Mucosa of gallbladder (tissue), 1 donor: ENCODE results near the gene RNF26. TPM values are rescaled to one million over a fixed set of nuclear protein-coding genes. Genes with fewer than 3 reads are reported as not detected.
"Not testable (repeated sequence)": the region's sequence is repeated elsewhere in the genome, so short reads cannot be mapped to it uniquely, and the experiment has no call there.

Experiments
- DNase-seq: peaks from one replicate; pipeline ENCODE4 v3.0.0-alpha.2; 2020; ENCODE audit warnings: low spot score
- total RNA-seq: library from RNA; stranded (reverse); gene quantifications from one replicate; pipeline ENCODE4 v1.2.1, GENCODE V29; 2021
- donor health status: DM: no; HTN: no; CAD: no.

The RNF26 gene
- total RNA-seq, 1 donor from 2014 or later = 36.4 TPM

GRCh38 chr11:119371067-119371601 is 36.8 kb downstream of the RNF26 start:
- DNase-seq = no peak

- DNase-seq = no peak
Measured at GRCh38 chr11:119371778-119372182, 37.5 kb downstream of the RNF26 start.

DNA sequence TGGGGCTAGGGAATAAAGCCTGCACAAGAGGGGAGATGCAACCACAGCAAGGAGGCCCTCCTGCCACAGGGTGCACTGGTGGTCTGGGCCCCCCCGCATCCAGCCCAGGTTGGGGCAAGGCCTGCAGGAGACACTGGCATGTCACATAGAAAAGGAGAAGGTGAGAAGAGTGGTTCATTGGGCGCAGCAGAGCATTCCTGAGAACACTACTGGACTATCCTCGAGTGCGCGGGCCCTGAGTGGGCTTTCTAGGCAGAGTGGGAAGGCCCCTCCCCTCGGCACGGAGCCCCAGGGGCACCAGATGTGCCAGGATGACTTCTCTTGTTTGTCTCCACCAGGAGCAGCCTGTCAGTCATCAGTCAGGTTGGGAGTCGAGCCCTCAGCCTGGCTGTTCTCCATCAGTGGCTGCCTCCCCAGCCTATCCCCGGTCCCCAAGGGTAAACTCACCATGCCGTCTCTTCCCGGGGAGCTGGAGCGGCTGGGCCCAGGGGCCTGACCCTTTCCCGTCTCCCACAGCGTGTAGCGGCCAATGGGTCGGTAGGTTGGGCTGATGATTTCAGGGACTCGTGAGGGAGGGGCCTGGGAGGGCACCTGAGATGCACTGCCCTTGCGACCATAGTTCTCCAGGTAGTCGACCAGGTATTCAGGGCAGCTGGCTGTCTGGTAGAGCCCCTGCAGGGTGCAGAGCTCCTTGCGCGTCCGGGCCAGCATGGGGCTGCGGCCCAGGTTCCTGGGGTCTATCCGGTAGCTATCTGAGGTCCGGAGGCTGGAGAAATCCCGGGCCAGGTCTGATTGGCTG is 38.1 kb downstream of the RNF26 start:
- DNase-seq = no peak

DNA sequence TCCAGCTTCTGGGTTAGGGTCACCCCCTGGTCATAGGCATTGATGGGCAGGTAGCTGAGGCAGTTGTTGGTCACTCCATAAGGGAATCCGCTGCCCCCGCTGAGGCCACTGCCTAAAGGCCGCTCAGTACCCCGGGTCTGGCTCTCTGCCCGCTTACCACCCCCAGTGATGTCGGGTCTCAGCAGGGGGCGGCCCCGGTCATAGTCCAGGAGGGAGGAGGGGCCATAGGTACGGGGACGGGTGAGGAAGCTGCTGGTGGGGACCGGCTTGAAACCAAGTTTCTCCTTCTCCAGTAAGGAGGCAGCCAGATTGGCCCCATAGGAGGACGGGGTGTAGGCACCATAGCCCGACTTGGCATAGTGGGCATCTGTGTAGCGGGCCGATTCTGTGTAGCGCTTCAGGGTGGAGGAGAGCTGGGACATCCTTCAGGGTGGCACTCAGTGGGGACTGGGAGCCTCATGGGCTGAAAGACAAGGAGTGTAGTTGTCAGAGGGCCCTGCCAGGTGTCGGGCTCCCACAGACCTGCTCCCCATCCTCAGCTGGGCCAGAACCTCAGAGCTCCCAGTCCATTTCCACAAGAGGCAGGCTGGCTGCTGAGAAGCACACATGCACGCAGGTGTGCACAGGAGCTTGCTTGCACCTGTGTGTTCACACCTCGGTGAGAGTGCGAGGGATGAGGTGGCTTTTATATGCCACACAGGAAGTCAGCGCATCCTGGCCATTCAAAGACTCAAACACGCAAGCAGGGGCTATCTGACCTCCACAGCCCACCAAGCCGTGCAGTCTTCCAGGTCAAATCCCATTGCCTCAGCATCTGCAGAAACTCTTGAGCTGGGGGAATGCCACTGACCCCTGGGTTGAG is 39.0 kb downstream of the RNF26 start:
- no peak for DNase-seq

DNA sequence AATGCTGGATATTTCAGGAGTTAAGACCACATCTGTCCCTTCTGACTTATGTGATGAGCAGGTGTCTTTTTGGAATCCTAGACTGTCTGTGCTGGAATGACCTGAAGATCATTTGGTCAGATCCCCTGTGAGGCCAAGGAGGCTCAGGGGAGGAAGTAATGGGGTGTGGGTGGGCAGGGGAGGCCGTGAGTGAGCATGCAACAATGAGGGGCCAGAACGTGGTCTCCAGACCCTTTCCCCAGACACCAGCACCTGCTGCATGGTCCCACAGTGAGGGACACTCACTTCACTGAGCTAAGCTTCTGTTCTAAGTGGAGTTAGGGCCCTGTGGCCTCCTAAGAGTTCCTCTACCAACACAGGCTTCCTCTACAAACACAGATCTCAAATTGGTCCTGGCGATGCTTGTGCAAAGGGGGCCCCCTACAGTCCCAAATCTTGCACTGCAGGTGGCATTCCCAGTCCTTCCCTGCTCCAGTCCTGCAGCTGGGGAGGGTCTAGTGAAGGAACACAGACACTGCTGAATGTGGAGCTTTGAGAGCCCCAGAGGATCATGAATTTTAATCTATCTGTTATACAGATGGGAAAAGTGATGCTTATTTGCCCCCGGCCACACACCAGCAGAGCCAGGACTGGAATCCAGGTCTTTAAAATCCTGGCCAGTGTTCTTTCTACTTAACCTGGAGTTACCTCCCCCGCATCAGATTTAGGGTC is 39.7 kb downstream of the RNF26 start:
- DNase-seq = peak; percentile 77

DNA sequence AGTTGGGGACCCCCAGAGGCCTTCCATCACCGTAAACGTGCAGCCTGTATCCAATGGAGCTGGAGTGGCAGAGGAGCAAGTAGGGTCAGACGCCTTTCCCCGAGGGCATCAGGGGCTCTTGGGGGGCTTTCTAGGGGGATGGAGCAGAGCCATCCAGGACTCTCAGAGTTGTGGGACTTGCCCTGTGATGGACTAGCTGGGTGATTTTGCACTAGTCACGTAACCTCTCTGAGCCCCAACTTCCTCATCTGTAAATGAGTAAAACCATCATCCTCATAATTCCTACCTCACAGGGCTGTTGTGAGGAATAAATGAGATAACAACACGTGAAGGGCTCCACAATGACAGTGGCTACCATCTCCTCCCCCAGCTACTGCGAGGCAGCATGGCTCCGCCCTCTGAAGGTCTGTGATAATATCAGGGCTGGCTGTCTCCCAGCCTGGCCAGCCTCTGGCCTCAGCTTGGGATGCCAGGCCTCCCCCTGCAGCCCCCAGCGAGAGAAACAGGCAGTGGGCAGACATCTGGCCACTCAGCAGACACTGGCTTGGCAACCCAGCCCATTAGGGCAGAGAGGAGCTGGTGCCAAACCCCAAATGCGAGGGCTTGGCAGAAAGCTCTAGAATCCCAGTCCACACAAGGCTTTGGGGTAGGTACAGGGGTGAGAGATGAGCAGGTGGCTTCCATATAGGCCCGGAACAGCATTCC is 40.5 kb downstream of the RNF26 start:
- no peak for DNase-seq

DNA sequence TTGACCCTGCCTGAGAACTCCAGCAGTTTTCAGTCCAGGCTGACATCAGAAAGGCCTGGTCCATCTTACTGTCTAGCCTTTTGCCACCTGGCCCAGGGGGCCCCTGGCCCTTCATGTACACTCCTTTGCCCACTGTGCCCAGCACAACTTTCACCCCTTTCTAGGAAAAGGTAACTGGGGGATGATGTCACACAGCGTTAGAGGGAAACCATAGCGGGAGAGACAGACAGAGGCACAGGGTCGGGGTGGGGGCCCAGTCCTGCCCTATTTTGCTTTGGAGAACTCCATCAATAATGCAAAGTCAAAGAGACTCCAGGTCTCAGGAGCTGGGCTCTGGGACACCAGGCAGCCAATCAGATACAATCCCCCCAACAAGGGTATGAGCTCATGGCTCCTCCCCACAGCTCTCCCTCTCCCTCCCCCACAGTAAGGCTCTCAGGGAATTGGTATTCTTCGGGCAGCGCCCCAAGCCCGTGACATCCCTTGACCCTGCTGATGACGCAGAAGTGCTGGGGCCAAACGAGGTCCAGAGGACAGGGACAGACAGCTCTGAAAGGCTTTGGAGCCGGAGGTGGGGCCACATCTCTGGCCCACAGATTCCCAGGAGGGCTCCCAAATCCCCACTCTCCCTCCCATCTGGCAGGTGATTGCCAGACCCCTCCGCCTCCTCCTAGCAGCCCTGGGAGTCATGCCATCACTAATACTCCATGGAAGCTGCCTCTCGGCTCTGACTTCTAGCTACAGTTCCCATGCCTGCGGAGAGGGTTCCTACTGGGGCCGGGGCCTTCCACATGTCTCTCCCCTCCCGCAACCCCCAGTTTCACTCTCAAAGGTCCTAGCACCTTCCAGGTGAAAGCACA is 41.2 kb downstream of the RNF26 start:
- DNase-seq = peak; percentile 81

GRCh38 chr11:119376197-119376847 is 42.0 kb downstream of the RNF26 start:
- DNase-seq = peak; percentile 78

GRCh38 chr11:119377112-119377901 is 43.0 kb downstream of the RNF26 start:
- no peak for DNase-seq

DNA sequence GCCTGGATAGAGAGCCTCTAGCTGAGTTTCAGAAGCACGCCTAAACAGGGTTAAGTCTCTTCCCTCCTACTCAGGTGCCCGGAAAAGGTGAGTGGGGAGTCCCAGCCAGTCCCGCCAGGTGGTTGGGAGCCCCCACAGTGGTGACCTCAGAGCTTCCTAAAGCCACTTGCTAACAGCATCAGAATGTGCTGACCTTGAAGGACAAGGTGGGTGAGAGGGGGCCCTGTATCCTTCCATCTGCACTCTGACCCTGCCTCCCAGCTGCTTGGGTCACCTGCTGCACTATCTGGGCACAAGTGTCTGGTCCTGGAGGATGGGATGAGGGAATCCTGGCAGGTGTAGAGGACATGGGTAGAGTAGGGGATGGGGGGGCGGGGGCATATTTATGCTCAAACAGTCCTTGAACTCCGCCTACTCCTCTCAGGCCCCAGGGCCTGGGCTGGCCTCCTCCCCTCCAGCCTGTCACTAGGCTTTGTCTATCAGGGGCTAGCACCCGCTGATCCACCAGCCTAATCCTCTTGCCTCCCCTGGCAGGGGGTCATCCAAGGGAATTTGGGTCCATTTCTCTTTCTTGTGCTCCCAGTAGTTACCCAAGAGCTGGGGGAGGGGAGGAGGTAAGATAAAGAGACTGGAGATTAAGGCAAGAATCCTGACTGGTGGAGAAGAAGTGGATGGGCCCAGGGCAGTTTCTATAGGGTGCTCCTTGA is 43.8 kb downstream of the RNF26 start:
- no peak for DNase-seq

DNA sequence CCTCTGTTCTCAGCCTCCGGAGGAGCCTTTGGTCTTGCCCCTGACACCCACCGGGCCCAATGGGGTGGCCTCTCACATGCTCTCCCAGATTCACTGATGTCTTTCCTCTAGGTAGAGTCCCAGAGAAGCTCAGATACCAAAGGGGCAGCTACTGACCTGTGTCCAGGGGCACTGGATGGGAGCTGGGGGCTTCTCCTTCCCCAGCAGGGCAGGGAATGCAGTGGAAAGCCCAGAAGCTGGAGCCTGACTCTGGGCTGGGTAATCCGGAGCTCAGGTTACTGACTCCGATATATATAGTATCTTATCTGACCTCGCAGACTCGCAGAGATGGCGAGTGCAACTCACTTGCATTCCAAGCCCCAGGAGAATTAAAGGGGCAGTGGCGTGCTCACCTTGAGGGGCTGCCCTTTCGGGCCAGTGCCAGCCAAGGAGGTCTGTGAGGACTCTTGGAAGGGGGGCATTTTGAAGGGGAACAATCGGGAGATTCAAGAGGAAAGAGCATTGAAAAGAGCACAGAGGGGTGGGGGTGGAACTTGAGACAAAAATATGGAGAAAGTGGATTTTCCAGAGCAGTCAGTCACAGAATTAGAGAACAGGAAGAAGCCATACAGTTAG is 44.6 kb downstream of the RNF26 start:
- DNase-seq = no peak

DNA sequence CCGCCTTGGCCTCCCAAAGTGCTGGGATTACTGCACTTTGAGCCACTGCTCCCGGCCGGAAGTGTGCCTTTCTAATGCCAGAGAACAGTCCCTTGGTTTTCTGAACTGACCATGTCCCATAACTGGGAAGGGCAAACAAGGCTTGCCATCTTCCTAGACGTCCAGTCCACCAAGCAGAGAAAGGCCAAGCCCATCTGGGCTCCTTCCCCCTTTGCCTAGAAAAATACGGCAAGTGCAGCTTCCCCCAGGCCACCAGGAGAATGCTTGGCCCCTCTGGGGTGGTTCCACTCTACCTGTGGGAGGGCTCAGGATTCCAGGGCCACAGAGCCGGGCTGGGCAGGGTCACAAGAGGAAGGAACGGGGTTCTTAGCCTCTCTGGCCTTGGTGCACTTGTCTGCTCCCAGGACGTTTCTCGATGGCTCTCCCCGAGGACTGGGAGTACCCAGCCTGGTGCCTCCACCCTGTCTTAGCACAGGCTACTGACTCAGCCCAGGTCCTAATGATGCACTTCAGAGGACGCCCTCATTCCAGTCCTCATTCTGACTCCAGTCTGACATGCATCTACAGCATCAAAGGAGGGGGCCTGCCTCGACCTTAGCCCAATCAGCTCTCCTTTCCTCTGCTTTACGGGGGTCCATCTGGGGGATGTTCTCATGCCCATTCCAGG is 46.0 kb downstream of the RNF26 start:
- no peak for DNase-seq

DNA sequence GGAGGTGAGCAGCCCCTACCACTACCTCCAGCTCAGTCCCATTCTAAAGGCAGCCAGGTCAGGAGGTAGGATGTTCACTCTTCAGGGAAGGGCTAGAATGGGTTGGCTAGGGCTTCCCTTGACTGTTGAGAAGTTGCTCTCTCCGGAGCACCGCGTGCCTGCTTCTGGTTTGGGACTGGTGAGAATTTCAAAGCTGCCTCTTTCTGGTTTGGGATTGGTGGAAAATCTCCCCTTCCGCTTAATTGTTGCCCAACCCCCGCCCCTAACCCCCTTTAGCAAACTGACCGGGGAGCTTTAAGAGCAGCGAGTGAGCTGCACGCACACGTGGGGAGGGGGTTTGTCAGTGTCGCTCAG is 46.5 kb downstream of the RNF26 start:
- DNase-seq = no peak

DNA sequence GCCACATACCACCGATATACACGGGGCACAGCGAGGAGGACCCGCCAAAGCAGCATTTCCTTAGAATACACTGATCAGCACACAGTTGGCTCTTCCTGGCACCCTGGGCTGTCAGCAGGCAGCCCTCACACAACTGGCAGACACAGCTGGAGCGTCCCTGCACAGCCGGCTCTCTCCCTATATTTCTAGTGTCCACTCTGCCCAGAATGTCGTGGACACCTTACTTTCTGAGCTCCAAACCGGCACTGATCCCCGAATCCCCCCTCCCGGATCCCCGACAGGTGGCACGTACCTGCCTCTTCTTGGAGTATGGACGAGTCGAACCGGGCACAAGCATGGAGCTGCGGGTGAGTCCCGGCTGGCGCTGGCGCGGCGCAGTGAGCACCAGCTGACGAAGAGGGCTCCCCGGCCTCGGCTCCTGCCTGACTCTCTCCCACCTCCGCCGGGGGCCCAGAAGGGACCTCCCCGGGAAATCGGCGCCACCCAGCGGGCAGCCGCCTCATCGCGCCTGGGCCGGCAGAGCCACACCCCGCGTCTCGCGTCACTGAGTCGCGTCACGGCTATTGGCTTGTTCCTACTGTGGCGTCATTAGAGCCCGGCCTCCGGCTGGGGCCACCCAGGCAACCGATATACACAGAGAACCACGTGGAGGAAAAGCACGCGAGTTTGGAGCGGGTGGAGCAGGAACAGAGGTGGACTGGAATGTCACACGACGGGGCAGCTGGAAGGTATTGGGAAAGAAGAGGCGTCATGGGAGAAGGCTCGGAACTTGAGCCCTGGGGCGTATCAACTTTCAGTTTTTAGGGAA is 47.1 kb downstream of the RNF26 start, which contains the start of gene USP2:
Gene USP2 (minus strand): TSS at position 510 of the 808 bp plus-strand sequence. CDS start 8,210 bp downstream, outside the sequence.
- DNase-seq = peak; percentile 98

GRCh38 chr11:119382101-119382500 is 47.8 kb downstream of the RNF26 start:
- DNase-seq = no peak

- DNase-seq = not testable (repeated sequence)
Measured at GRCh38 chr11:119382513-119382912, 48.2 kb downstream of the RNF26 start.
